Endodermal cell (in vitro differentiated cells): ENCODE measurements around the gene MED17. TPM values are rescaled to one million over a fixed set of nuclear protein-coding genes. Genes with fewer than 3 reads are reported as not detected.
A peak's percentile ranks its signal among the peaks of the same experiment; 100 is the strongest.

Experiments
- DNase-seq: peaks from one replicate; pipeline ENCODE4 v3.0.0-alpha.2; 2017
- H3K27ac ChIP-seq: 2 replicates; pipeline ENCODE4 v1.5.1; 2013; ENCODE audit warnings: mild to moderate bottlenecking, low read depth, low read length, moderate library complexity
- H3K27me3 ChIP-seq: 2 replicates; pipeline ENCODE4 v1.6.1; 2013; ENCODE audit warnings: mild to moderate bottlenecking, low read length, moderate library complexity; ENCODE audit not compliant: insufficient read depth, control insufficient read depth, poor library complexity, severe bottlenecking
- H3K36me3 ChIP-seq: 2 replicates; pipeline ENCODE4 v1.7.0; 2013; ENCODE audit warnings: mild to moderate bottlenecking, low read length, moderate library complexity; ENCODE audit not compliant: control insufficient read depth, insufficient read depth
- H3K4me1 ChIP-seq: one replicate; pipeline ENCODE4 v1.7.0; 2013; ENCODE audit warnings: low read length; ENCODE audit not compliant: control insufficient read depth, insufficient read depth
- H3K4me3 ChIP-seq: 2 replicates; pipeline ENCODE4 v1.5.1; 2013; ENCODE audit warnings: mild to moderate bottlenecking, low read length, moderate library complexity
- H3K9ac ChIP-seq: 2 replicates; pipeline ENCODE4 v1.6.1; 2013; ENCODE audit warnings: mild to moderate bottlenecking, low read length, moderate library complexity; ENCODE audit not compliant: poor library complexity, severe bottlenecking; ENCODE audit errors: extremely low read depth
- H3K9me3 ChIP-seq: 2 replicates; pipeline ENCODE4 v1.6.1; 2013; ENCODE audit warnings: mild to moderate bottlenecking, low read length, moderate library complexity; ENCODE audit not compliant: control insufficient read depth
- H3K27ac Mint-ChIP-seq: 2 replicates; pipeline ENCODE4 v1.8.0; 2020; ENCODE audit warnings: mixed read lengths
- H3K27me3 Mint-ChIP-seq: 2 replicates; pipeline ENCODE4 v1.8.0; 2021; ENCODE audit warnings: mild to moderate bottlenecking, mixed read lengths; ENCODE audit not compliant: insufficient read depth
- H3K36me3 Mint-ChIP-seq: 2 replicates; pipeline ENCODE4 v1.8.0; 2020; ENCODE audit warnings: low read depth, mixed read lengths
- H3K4me1 Mint-ChIP-seq: 2 replicates; pipeline ENCODE4 v1.8.0; 2020; ENCODE audit warnings: mixed read lengths
- H3K4me3 Mint-ChIP-seq: 2 replicates; pipeline ENCODE4 v1.8.0; 2020; ENCODE audit warnings: mild to moderate bottlenecking, moderate library complexity, mixed read lengths
- H3K9me3 Mint-ChIP-seq: 2 replicates; pipeline ENCODE4 v1.8.0; 2020; ENCODE audit warnings: mild to moderate bottlenecking, mixed read lengths
- WGBS, 2 experiments: methylation state at CpG; one replicate each; pipeline versions ENCODE4 v1.1.5 to v1.1.7; 2013; ENCODE audit warnings: missing lambda C conversion rate in 2 of 2, mixed read lengths in 1 of 2; ENCODE audit not compliant: insufficient coverage in 1 of 2, insufficient read length in 1 of 2; 5-methylcytosine and 5-hydroxymethylcytosine counted together
- total RNA-seq, 2 donors: library from RNA; stranded (reverse); fragmentation: NEBNext Ultra II Directional in 1 of 2; extraction: Animal tissue kit (Norgen Biotek cat#: 25700) in 1 of 2; gene quantifications; 2 replicates in 1 of 2; 3 replicates in 1 of 2; pipeline ENCODE4 v1.2.1, GENCODE V29; 2021
- TF ChIP-seq, protein P1 (sequence below): fragments of 200-600 bp; sonication (generic); conservative IDR thresholded peaks from 2 replicates; pipeline ENCODE4 v1.5.0; 2021; ENCODE audit warnings: antibody characterized with exemption, mild to moderate bottlenecking

Gene MED17
- total RNA-seq, 2 donors from 2014 or later = 40.6 to 46.2 TPM

DNA sequence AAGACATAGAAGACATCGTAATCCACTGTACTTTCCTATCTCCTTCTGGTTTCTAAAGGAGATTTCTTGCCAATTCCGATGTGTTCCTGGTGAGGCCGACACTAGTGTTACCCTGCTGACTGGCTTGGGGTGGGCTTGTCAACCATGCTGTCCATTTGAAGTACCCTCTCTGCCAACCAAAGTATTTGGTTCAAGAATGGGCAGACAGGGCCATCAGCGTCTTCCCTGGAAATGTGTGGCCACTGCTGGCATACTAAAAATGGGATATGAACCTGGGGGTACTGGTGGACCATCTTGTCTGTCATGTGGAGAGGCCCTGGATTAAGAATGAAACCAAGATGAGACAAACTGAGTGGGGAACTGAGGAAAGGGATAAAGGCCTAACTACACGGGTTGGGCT, 68.2 kb downstream of the MED17 start:
- Histone ChIP-seq H3K36me3 (no peaks in the 10 kb centered on the region), H3K27ac (no peak overlapping the region), H3K4me1 (peaks cover 14% of the 10 kb centered on the region), H3K9ac (no peak overlapping the region), H3K27me3 (no peaks in the 10 kb centered on the region), H3K4me3 (no peak overlapping the region), H3K9me3 (peaks cover 3% of the 10 kb centered on the region)
- Mint-ChIP-seq H3K27me3 (no peaks in the 10 kb centered on the region), H3K4me3 (no peak overlapping the region), H3K4me1 (peaks cover 28% of the 10 kb centered on the region), H3K36me3 (no peaks in the 10 kb centered on the region), H3K9me3 (no peaks in the 10 kb centered on the region), H3K27ac (no peak overlapping the region)
- DNase-seq = peak; percentile 26
- TF ChIP-seq, protein P1, sequence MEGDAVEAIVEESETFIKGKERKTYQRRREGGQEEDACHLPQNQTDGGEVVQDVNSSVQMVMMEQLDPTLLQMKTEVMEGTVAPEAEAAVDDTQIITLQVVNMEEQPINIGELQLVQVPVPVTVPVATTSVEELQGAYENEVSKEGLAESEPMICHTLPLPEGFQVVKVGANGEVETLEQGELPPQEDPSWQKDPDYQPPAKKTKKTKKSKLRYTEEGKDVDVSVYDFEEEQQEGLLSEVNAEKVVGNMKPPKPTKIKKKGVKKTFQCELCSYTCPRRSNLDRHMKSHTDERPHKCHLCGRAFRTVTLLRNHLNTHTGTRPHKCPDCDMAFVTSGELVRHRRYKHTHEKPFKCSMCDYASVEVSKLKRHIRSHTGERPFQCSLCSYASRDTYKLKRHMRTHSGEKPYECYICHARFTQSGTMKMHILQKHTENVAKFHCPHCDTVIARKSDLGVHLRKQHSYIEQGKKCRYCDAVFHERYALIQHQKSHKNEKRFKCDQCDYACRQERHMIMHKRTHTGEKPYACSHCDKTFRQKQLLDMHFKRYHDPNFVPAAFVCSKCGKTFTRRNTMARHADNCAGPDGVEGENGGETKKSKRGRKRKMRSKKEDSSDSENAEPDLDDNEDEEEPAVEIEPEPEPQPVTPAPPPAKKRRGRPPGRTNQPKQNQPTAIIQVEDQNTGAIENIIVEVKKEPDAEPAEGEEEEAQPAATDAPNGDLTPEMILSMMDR = no peak
- WGBS, 2 experiments = 88 to 95% methylated on average over 5 of the region's 5 CpGs

DNA sequence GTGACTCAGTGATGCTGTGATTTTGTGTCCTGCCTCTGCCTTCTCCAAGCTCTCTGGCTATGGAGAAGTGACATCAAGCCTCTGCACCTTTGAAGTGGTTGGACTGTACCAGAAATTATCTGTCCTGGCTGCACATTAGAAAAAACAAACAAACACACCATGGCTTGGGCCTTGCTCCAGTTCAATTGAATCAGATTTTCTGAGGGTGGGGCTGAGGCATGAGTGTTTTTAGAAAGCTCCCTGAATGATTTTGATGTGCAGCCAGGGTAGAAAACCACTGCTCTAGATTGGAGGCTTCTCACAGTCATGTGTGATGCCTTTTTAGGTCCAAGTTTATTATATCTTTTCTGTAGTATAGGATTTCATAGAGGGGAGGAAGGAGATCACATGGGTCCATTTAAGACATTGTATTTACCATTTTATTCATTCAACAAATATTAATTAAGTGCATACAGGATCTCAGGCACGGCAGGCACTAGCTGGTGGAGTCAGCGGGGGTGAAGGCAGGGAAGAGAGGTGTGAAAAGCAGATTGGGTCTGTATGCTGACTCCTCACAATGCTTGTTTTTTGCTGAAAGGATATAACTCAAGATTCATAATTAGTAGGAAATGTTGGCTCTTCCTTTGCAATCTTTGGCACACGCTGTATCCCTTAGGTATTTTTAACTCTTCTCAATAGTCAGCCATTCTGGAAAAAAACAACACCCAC, 73.5 kb downstream of the MED17 start:
- no peaks in the 10 kb centered on the region for H3K9me3 Mint-ChIP-seq
- H3K27me3 Mint-ChIP-seq = no peaks in the 10 kb centered on the region
- WGBS, 2 experiments = 68% methylated on average over 3 of the region's 3 CpGs; no CpG with 5 or more reads in 1 of the 2 experiments
- peaks cover 45% of the 10 kb centered on the region for H3K4me1 ChIP-seq
- no peak overlapping the region for H3K9ac ChIP-seq
- H3K27me3 ChIP-seq = no peaks in the 10 kb centered on the region
- no peak overlapping the region for H3K4me3 Mint-ChIP-seq
- no peak overlapping the region for H3K4me3 ChIP-seq
- peak; percentile 41 for DNase-seq
- H3K4me1 Mint-ChIP-seq = peaks cover 63% of the 10 kb centered on the region
- H3K9me3 ChIP-seq = peaks cover 3% of the 10 kb centered on the region
- H3K27ac Mint-ChIP-seq = no peak overlapping the region
- no peaks in the 10 kb centered on the region for H3K36me3 Mint-ChIP-seq
- no peak overlapping the region for H3K27ac ChIP-seq
- no peaks in the 10 kb centered on the region for H3K36me3 ChIP-seq
- TF ChIP-seq, protein P1 = no peak

DNA sequence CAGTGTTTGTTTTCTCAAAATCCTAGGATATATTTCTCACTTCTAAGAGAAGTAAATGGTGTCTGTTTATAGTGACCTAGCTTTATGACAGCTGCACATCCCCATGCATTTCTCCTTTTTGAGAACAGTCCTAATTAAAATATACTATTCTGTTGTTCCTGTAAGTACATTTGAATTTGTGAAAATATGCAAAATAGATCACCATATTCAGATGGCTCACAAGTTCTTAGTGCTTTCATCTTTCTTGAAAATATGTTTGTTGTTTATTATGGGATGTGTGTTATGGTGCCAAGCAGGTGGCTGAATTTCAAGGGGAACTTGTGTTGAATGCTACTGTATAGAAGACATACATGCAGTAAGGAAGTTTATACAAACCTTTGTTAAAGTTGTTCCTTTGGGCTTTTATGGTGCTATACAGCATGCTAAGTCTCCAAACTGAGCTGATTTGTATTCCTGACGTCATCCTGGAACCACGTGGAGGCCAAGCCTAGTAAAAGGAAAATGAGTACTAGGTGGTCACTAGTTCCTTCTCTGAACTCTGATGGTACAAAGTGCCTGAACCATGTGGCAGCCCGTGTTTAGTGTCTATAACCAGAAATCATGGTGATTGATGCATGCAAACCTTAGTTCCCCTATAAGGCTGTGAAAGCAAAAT, 74.2 kb downstream of the MED17 start:
- H3K9me3 Mint-ChIP-seq = no peaks in the 10 kb centered on the region
- Histone ChIP-seq H3K4me3 (no peak overlapping the region), H3K4me1 (peaks cover 40% of the 10 kb centered on the region), H3K27ac (no peak overlapping the region), H3K36me3 (no peaks in the 10 kb centered on the region), H3K9ac (no peak overlapping the region), H3K9me3 (peaks cover 3% of the 10 kb centered on the region), H3K27me3 (no peaks in the 10 kb centered on the region)
- peaks cover 3% of the 10 kb centered on the region for H3K27me3 Mint-ChIP-seq
- H3K4me1 Mint-ChIP-seq = peaks cover 57% of the 10 kb centered on the region
- 70 to 73% methylated on average over 3 of the region's 3 CpGs for WGBS, 2 experiments
- H3K4me3 Mint-ChIP-seq = no peak overlapping the region
- DNase-seq = no peak
- TF ChIP-seq, protein P1 = no peak
- no peaks in the 10 kb centered on the region for H3K36me3 Mint-ChIP-seq
- H3K27ac Mint-ChIP-seq = no peak overlapping the region
